Anterior cingulate cortex (tissue), 58 donors: ENCODE data around the gene ANKRD42.
"Not testable (repeated sequence)": the region's sequence is repeated elsewhere in the genome, so short reads cannot be mapped to it uniquely, and the experiment has no call there.

Experiments used
- DNase-seq, 58 donors: peaks; one replicate each; lab custom pipeline; 2025; lab: John Stamatoyannopoulos, UW

The ANKRD42 gene

DNA sequence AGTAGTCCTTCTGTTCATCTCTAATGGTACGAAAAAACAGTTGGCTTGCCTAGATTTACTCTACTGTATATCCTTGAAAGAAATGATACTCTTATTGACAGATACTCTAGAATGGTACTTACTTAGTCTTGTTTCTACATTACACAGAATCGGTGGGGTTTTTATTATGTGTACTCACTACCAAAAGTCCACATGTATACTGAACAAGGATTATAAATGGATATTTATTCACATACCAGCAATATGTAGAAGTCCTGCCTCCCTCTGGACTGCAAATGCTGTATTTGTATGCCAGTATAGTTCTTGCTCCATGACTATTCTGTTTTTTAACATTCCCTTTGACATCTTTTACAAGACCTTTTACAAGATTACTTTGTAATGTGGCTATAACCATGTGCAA lies 22.6 kb upstream of the ANKRD42 start:
- no peak for DNase-seq

DNA sequence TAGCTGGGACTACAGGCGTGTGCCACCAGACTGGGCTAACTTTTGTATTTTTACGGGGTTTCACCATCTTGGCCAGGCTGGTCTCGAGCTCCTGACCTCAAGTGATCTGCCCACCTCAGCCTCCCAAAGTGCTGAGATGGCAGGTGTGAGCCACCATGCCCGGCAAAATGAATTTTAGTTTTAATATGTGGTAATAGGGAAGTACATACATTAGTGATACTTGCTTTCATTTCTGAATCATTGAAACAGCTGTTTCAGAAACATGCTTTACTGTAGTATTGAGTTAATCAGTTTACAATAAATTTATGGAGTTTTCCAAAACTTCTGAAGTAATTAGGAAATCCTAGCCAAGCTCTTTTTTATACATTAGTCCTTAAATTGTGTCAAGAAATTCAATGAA lies 21.0 kb upstream of the ANKRD42 start:
- DNase-seq, result no peak

DNA sequence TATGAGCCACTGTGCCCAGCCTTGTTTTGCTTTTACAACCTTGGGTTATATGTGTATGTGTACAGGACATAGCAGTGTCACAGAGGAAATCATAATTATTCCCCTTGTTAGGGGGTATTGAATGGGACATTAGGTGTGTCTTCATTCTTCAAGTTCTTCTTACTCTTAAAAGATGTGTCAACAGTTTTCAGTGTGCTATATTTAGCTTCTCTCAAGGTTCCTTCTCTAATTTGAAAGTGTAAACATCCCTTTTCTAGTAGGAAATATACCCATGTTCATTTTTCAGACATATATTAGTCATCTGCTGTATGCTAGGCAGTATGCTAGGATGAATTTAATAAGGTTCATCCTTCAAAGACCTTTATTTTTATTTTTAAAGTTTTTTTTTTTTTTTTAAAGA lies 19.5 kb upstream of the ANKRD42 start:
- DNase-seq, result no peak

DNA sequence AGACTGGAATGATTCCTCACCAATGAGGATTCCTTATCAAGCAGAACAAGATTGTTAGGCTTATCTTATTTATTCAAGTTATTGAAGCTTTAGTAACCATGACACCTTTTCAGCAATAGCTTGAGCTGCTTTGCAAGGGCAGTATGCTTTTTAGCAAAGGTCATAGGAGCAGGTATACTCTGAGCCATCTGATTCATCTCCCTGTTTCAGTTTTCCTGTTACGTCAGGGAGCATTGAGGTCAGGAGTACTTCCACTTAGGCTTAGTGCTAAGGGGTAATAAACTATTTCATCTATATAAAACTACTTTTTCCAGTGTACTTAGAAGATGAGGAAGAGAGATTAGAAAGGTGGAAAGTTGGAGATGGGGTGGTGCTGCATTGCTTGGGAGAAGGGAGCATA lies 17.7 kb upstream of the ANKRD42 start:
- no peak for DNase-seq

DNA sequence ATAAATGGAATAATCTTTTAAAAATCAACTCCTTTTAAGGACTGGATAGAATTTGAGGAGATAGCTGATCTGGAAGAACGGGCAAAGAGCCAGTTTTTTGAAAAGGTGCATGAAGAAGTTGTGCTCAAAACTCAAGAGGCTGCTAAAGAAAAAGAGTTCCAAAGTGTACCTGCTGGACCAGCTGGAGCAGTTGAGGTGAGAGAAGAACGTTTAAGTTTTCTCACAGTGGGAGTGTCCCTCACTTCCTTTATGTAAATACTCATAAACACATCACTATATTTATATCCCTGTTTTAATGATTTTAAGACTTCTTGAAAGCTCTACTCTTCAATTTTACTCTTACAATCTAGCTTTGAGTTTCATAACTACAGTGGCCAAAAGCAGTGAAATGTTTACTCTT lies 11.7 kb upstream of the ANKRD42 start:
- DNase-seq, result no peak

DNA sequence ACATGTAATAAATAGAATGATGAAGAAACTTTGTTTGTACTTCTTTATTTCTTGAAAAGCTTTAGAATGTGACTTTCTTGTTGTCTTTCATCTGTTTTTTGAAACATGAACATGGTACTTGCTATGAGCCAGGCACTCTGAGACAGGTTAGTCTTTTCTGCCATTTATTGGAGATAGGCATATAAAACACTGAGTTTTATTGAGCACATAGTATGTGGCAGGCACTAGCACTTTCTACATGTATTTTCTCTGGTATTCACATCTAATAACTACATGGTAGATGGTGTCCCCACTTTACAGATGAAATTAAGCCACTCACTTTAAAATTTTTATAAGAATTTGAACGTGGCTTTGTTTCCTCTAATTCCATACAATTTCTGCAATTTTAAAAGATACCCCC lies 7.7 kb upstream of the ANKRD42 start:
- no peak for DNase-seq

DNA sequence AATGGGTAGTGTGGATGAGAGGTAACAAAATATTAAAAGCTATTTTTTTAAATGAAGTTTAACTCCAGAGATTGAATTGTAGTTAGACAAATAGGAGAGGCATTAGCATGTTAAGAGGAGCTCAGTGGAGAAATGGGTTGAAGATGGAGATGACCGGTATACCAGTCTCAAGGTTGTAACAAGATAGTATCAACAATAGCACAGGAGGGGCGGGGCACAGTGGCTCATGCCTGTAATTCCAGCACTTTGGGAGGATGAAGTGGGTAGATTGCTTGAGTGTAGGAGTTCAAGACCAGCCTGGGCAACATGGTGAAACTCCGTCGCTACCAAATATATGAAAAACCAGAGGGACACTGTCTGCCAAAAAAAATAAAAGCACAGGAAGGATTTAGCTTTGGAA lies 6.0 kb upstream of the ANKRD42 start:
- DNase-seq, result no peak

DNA sequence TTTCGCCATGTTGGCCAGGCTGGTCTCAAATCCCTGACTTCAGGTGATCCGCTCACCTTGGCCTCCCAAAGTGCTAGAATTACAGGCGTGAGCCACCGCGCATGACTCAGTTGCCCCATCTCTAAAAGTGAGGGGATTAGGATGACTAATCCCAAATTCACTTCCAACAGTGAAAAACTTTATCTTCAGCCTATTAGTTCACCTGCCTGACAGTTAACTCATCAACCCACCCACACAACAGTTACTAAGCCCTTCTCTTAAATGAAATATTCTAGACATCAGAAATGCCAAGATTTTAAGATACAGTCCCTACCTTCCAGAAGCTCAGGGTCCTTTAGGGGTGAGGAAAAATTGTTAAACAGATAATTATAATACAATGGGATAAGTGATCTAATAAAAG lies 2.0 kb upstream of the ANKRD42 start:
- DNase-seq, result no peak

DNA sequence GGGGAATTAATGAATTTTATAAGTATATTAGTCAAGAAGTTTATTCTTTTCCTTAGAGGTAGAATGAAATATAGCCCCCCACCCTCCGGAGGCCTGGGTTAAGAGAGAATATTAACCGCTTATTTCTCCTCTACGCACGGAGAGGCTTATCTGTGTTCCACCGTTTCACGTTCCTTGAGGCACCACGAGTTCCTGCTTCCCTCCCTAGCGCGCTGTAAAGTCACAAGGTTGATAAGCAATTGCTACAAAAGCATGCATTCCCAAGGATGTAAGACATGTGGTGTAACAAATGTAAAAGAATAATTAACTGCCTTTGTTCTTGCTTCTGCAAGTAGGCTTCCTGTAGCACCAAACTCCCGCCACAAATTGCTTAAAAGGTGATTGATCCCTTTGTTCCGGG lies 1.5 kb upstream of the ANKRD42 start:
- no peak for DNase-seq

DNA sequence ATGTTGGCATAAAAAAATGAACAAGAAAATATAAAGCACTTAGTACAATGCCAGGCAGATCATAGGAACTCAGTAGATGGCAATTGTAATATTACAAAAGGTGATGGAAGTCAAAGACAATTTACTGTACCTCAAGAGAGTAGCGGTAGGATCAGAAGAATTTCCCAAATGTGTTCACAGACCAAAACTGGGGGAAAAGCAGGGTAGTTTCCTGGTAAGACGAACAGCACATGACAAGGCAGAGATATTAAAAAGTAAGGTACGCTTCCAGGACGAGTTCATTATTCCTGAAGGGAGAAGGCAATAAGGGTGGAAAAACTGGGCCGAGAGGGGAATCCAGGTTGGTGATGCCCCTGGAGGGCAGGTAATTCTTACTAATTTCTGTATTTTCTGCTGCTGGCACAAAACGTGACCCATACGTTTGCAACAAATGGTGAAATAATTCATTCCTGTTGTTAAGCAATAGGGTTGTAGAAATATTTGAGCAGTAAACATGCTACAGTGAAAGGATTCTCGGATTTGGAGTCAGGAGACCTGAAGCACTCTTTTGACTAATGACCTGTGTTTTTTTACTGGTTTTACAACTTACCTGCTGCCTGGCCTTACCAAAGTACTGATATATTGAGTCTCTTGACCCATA lies 786 bp upstream of the ANKRD42 start:
- DNase-seq, result no peak

DNA sequence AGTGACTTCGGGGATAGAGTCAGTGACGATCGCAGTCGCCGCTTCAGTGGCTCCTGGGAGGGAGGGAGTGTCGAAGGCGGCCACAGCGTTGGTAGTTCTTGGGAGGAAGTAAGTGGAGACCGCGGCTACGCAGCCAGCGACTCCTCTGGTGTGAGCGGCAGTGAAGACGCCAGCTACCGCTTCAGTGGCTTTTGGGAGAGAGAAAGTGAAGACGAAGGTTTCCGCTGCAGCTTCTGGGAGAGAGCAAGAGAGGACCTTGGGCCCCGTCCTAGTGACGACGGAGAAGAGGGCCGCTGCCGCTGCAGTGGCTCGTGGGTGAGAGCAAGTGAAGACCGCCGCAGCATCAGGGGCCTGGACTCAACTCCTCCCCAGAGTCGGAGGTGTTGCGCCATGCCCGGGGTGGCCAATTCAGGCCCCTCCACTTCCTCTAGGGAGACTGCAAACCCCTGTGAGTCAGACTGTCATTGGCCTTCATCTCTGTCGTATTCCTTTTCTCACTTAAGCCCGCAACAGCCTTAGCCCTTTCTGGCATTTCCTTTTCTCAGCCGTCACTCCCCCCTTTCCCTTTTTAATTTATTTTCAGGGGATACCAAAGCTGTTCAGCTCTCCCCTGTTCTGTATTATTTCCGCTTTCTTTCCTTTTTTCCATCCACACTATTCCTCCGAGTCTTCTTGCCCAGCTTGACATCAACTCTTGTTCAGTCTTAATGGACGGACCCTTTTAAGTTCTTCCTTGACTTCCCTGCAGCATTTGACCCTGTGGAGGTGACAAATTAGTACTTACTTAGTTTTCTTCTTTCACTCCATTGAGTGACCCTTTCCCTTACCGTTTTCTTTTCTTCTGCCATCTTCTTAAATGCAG lies 1.0 kb downstream of the ANKRD42 start:
- DNase-seq, result peak in 51 of 58 donors; percentile 10 to 74 (median 34)

DNA sequence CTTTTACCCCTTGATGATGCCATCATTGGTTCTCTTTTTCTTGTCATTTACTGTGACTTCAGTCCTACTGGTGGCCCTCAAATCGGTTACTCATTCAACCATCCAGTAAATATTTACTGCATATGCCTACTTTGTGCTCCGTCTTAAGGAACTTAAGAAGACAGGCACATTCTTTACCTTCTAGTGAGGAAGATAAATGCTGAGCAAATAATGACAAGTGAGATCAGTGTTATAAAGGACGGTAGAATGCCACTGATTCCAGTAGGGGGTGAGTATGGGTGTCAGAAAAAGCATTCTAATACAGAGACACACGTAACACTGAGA lies 1.6 kb downstream of the ANKRD42 start:
- DNase-seq, result no peak

DNA sequence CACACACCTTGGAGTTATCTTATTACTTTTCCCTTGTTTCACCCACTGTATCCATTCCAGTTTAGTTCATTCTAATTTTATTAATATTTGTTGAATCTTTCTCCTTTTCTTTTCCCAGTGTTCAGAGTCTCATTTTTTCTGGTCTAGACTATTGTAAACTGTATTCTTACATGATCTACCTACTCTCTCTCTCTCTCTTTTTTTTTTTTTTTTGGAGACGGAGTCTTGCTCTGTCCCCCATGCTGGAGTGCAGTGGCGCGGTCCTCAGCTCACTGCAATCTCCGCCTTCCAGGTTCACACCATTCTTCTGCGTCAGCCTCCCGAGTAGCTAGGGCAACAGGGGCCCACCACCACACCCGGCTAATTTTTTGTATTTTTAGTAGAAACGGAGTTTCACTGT lies 2.1 kb downstream of the ANKRD42 start:
- DNase-seq, result no peak

DNA sequence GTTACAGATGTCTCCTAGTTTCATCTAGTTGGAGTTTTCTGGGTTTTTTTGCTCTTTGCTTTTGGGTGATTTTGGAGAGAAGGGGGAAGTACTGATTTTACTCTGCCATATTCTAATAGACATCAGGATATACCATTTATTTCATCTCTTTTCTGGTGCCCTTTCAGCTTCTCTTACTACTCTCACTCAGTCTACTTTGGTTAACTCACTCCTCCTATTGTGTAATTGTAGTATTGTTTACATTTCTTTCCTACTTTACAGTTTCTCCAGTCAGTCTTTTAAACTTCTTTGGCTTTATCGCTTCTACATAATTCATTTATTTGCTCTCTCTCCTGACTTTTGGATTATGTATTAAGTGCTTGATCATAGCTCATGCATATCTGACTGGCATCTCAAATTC lies 6.5 kb downstream of the ANKRD42 start:
- no peak for DNase-seq

DNA sequence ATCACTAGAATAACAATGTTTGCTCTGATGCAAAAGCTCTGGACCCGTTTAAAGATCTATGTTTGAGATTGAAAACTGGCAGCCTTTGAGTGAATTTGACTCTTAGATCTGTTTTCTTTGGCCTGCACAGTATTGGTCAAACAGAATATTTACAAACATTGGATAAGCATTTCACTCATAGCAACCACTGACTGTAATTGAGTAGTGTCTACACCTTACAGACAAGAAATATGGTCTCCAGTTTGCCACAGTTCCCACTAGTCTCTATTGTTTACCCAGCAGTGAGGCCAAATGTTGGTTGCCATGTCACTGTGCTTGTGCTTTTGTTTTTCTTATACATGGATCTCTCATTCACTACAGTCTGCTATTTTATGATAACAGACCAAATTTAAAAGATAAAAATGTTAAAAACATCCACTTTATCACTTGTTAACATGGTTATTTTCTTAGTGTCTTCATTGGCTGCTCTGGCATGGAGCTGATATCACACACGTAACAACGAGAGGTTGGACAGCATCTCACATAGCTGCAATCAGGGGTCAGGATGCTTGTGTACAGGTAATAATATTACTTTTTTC lies 12.2 kb downstream of the ANKRD42 start:
- DNase-seq, result no peak

DNA sequence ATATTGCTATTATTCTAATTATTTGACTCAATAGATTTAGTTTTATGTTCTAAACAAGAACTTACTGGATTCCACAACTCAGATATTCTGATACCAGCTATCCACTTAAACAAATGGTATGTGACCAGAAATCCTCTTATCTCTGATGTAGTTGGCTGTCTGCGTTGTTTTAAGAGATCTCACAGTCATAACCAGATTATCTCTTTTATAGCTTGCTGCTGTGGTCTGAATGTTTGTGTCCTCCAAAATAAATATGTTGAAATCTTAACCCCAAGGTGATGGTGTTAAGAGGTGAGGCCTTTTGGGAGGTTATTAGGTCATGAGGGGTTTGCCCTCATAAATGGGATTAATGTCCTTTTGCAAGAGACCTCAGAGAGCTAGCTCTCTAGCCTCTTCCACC lies 12.7 kb downstream of the ANKRD42 start:
- no peak for DNase-seq

DNA sequence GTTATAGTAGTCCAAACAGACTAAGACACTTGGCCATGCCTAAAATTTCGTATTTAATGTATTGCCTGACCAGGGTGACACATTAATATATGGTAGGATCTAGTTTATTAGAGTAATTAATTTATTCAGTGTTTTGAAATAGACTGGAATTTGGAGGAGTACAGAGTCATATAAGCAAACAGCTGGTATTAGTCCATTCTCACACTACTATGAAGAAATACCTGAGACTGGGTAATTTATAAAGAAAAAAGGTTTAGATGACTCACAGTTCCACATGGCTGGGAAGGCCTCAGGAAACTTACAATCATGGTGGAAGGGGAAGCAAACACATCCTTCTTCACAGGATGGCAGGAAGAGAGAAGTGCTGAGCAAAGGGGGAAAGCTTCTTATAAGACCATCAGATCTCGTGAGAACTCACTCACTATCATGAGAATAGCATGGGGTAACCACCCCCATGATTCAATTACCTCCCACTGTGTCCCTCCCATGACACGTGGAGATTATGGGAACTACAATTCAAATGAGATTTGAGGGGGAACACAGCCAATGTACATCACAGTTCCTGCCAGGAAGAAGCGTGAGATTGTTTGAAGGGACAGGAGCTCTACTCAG lies 13.4 kb downstream of the ANKRD42 start:
- not testable (repeated sequence) for DNase-seq

DNA sequence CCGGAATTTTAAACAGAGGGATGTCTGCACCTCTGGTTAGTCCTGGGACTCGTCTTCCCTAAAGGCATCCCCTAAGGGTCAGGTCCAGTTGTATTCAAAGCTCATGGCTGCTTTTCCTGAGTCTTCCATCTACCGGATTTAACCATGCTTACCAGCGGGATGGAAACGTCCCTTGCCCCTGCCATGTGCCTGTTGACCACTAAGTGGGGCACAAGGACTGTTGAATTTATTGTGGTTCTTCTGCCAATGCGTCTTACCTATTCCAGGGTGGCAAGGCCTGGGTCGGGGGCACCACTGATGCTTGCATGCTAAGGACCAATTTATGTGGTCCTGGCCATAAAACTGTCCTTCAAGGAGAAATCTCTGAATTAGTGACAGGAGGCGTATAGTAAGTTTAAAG lies 25.6 kb downstream of the ANKRD42 start:
- DNase-seq, result no peak

DNA sequence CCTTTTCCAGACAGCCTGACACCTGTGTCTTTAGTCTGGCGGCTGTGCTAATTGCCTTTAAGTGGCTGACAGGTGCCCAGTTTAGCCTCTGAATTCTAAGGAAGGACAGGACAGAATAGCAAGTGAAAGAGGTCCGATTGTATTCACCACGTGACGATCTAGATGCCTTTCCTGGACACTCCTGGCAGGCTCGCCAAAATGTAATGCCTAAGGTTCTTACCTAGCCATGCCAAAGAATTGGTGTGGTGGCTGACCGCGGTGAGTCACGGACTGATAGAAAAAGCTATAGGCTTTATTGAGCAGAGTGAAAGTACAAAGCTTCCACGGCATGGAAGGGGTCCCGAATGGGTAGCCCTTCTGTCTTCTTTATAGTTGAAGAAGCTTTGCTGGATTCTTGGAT lies 26.7 kb downstream of the ANKRD42 start:
- no peak for DNase-seq

DNA sequence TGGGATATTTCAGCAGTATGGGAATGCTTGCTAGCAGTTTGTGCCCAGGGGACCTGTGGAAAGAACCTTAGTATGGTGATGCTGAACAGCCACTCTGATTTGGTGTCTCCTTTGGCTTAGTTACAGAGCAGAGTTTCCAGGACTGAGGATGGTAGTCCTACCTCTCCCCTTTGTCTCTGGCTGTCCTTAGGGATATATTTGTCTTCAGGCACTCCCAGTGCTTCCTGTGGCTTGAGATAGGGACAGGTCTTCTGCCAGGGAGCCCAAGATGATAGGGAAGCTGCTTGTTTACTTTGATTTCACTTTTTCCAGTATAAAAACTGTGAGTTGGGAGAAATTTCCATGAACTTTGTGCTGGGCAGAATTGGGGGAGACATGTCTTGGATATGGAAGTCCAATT lies 28.2 kb downstream of the ANKRD42 start:
- DNase-seq, result no peak

DNA sequence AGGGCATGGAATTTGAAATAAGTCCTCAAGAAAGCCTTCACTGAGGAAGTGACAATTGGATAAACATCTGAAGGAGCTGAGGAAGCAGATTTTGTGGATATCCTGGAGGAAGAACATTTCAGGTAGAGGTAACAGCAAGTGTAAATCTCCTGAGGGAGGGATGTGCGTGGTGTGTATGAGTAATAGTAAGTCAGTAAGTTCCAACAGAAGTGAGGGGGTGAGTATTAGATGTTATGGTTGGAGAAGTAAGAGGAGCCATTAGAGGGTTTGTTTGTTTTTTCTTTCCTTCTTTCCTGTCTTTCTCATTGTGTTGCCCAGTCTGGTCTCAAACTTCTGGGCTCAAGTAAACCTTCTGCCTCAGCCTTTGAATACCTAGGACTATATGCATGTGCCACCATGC lies 29.0 kb downstream of the ANKRD42 start:
- no peak for DNase-seq

DNA sequence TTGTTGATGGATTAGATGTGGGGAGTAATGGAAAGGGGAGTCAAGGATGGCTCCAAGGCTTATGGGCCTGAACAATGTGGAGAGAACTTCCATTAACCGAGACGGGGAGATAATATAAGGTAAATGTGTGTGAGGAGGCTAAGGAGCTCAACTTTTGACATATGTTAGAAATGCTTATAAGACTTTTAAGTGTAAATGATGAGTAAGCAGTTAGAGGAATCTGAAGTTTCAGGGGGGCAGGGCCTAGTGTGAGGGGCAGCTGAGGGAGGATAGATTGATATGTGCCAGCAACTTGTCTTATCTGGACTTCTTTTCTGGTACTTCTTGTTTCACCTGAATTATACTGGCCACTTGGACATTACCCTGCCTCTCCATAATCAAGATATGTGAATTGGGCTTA lies 29.9 kb downstream of the ANKRD42 start:
- no peak for DNase-seq
